Heart left ventricle (tissue), 13 donors: ENCODE results near the gene KERA.

Experiments used
- POLR2A ChIP-seq, 2 donors: fragments of 450-650 bp; IDR thresholded peaks; one replicate each; pipeline ENCODE4 v1.6.1; 2017; ENCODE audit warnings: antibody characterized with exemption in 2 of 2, mild to moderate bottlenecking in 2 of 2, moderate library complexity in 2 of 2
- TF ChIP-seq, protein P1 (sequence below), 12 donors: fragments of 200-600 bp; sonication (generic) in 4 of 12; IDR thresholded peaks; one replicate each; pipeline versions ENCODE4 v1.5.0 to v1.8.0; 2018 to 2022; ENCODE audit warnings: antibody characterized with exemption in 12 of 12, mild to moderate bottlenecking in 5 of 12
- donor health status: ischemic (EF 13 %, LVEDD 7.1; RV severe dilation, severe dysfunction).
- donor health status: DM: no; HTN: yes; CAD: no.
- donor health status: DM: no; HTN: no; CAD: no.
- donor health status: ischemic (EF 25% LVEDD 6.9; RV normal size, moderate dysfunction).
- donor health status: ischemic (EF 25% LVEDD 5.7; RV mildly dilated, moderate dysfunction).
- donor health status: ischemic (EF 35%, LVEDD 5.7; RV mildly dilated, moderate dysfunction).
- donor health status: nonischemic (EF 11% LVEDD 7.7; RV severe dilation, severe dysfunction).
- donor health status: DM: yes; HTN: yes; CAD: no.
- donor health status: PGD.
- donor health status: ischemic (EF 29% LVEDD 5.4; RV normal size, mild dysfunction).
- donor health status: nonischemic (EF 23%, LVEDD 6.1; RV moderate dilation, normal function).

- TF ChIP-seq, protein P1, sequence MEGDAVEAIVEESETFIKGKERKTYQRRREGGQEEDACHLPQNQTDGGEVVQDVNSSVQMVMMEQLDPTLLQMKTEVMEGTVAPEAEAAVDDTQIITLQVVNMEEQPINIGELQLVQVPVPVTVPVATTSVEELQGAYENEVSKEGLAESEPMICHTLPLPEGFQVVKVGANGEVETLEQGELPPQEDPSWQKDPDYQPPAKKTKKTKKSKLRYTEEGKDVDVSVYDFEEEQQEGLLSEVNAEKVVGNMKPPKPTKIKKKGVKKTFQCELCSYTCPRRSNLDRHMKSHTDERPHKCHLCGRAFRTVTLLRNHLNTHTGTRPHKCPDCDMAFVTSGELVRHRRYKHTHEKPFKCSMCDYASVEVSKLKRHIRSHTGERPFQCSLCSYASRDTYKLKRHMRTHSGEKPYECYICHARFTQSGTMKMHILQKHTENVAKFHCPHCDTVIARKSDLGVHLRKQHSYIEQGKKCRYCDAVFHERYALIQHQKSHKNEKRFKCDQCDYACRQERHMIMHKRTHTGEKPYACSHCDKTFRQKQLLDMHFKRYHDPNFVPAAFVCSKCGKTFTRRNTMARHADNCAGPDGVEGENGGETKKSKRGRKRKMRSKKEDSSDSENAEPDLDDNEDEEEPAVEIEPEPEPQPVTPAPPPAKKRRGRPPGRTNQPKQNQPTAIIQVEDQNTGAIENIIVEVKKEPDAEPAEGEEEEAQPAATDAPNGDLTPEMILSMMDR (IDR thresholded peaks at IDR 0.05) = no peak
- no peak for TF ChIP-seq POLR2A (IDR thresholded peaks at IDR 0.05)
These were observed 38.4 kb downstream of the KERA start for GRCh38 chr12:91019455-91019854.
